WTC11 (cell line): ENCODE results near the gene EBI3. TPM values are rescaled to one million over a fixed set of nuclear protein-coding genes. Genes with fewer than 3 reads are reported as not detected.

Experiments
- ATAC-seq: fragments of 200-7000 bp; cut with Tn5 transposase; 2 replicates; pipeline ENCODE4 v1.10.0; 2021; ENCODE audit warnings: mild to moderate bottlenecking, moderate library complexity
- CTCF ChIA-PET: fragments of 300-600 bp; sonication (Branson Sonifier 250); formaldehyde crosslinking; loops from one replicate; lab custom pipeline; 2021; ENCODE audit warnings: antibody characterized with exemption; lab: Charles Lee
- POLR2A ChIA-PET: fragments of 350-600 bp; sonication (Branson Sonifier 250); formaldehyde crosslinking; loops from one replicate; lab custom pipeline; 2021; ENCODE audit warnings: antibody characterized with exemption; lab: Charles Lee
- DNase-seq: peaks from one replicate; pipeline ENCODE4 v3.0.0; 2021; ENCODE audit warnings: low spot score
- H3K27ac Mint-ChIP-seq: 2 replicates; pipeline ENCODE4 v1.8.0; 2021; ENCODE audit warnings: mixed read lengths
- H3K27me3 Mint-ChIP-seq: 2 replicates; pipeline ENCODE4 v1.8.0; 2021; ENCODE audit warnings: low read depth, mild to moderate bottlenecking, moderate library complexity, mixed read lengths
- H3K36me3 Mint-ChIP-seq: 2 replicates; pipeline ENCODE4 v1.8.0; 2021; ENCODE audit warnings: mixed read lengths
- H3K4me1 Mint-ChIP-seq: 2 replicates; pipeline ENCODE4 v1.8.0; 2022; ENCODE audit warnings: mixed read lengths
- H3K4me3 Mint-ChIP-seq: 2 replicates; pipeline ENCODE4 v1.8.0; 2021; ENCODE audit warnings: mild to moderate bottlenecking, moderate library complexity, mixed read lengths
- H3K9me3 Mint-ChIP-seq: 2 replicates; pipeline ENCODE4 v1.8.0; 2021; ENCODE audit warnings: mixed read lengths
- CBFB ChIP-seq: sonication (generic); formaldehyde crosslinking; IDR thresholded peaks from 2 replicates; pipeline ENCODE4 v1.8.1; 2022; ENCODE audit warnings: mild to moderate bottlenecking, low read depth, missing genetic modification reagents
- CTCF ChIP-seq: fragments of 200-600 bp; IDR thresholded peaks from 2 replicates; pipeline ENCODE4 v1.8.0; 2022; ENCODE audit warnings: antibody characterized with exemption
- EMX1 ChIP-seq: fragments of 250-450 bp; sonication (Bioruptor Pico); IDR thresholded peaks from 2 replicates; pipeline ENCODE4 v1.8.0; 2021; ENCODE audit warnings: mild to moderate bottlenecking
- ERG ChIP-seq: fragments of 250-450 bp; sonication (Bioruptor Pico); IDR thresholded peaks from 2 replicates; pipeline ENCODE4 v1.8.0; 2021; ENCODE audit warnings: mild to moderate bottlenecking
- FOXP4 ChIP-seq: sonication (generic); formaldehyde crosslinking; IDR thresholded peaks from 2 replicates; pipeline ENCODE4 v1.8.0; 2022; ENCODE audit warnings: mild to moderate bottlenecking, missing genetic modification reagents
- GTF2I ChIP-seq: fragments of 250-450 bp; sonication (Bioruptor Pico); conservative IDR thresholded peaks from 2 replicates; pipeline ENCODE4 v1.4.0; 2021; ENCODE audit warnings: mild to moderate bottlenecking
- HMGXB4 ChIP-seq: sonication (generic); formaldehyde crosslinking; IDR thresholded peaks from 2 replicates; pipeline ENCODE4 v1.8.1; 2023; ENCODE audit warnings: mild to moderate bottlenecking, moderate library complexity, missing genetic modification reagents
- NR1H2 ChIP-seq: sonication (generic); formaldehyde crosslinking; IDR thresholded peaks from 2 replicates; pipeline ENCODE4 v1.9.0; 2021; ENCODE audit warnings: mild to moderate bottlenecking, moderate library complexity, missing genetic modification reagents
- SMAD3 ChIP-seq: sonication (generic); formaldehyde crosslinking; IDR thresholded peaks from 2 replicates; pipeline ENCODE4 v1.8.0; 2022; ENCODE audit warnings: missing genetic modification reagents, mild to moderate bottlenecking, borderline replicate concordance
- SOX15 ChIP-seq: fragments of 250-450 bp; sonication (Bioruptor Pico); IDR thresholded peaks from 2 replicates; pipeline ENCODE4 v1.9.0; 2021; ENCODE audit warnings: mild to moderate bottlenecking
- TEAD4 ChIP-seq: sonication (generic); formaldehyde crosslinking; IDR thresholded peaks from 2 replicates; pipeline ENCODE4 v1.8.0; 2022; ENCODE audit warnings: mild to moderate bottlenecking, missing genetic modification reagents
- ZNF121 ChIP-seq: sonication (generic); formaldehyde crosslinking; IDR thresholded peaks from 2 replicates; pipeline ENCODE4 v1.8.0; 2023; ENCODE audit warnings: missing genetic modification reagents
- ZNF263 ChIP-seq: sonication (generic); formaldehyde crosslinking; IDR thresholded peaks from 2 replicates; pipeline ENCODE4 v1.8.1; 2022; ENCODE audit warnings: low read depth, mild to moderate bottlenecking, moderate library complexity, missing genetic modification reagents
- ZNF416 ChIP-seq: fragments of 250-450 bp; sonication (Bioruptor Pico); IDR thresholded peaks from 2 replicates; pipeline ENCODE4 v1.9.0; 2021; ENCODE audit warnings: mild to moderate bottlenecking, inconsistent platforms
- ZNF532 ChIP-seq: fragments of 250-450 bp; sonication (Bioruptor Pico); IDR thresholded peaks from 2 replicates; pipeline ENCODE4 v1.9.0; 2021; ENCODE audit warnings: mild to moderate bottlenecking, borderline replicate concordance
- total RNA-seq: library from RNA; stranded (reverse); gene quantifications from 3 replicates; pipeline ENCODE4 v1.2.3, GENCODE V29; 2021
- TF ChIP-seq, protein P1 (sequence below): sonication (generic); formaldehyde crosslinking; IDR thresholded peaks from 2 replicates; pipeline ENCODE4 v1.8.0; 2022; ENCODE audit warnings: mild to moderate bottlenecking, missing genetic modification reagents

EBI3 gene
- total RNA-seq, 1 experiment from 2014 or later = 0.81 TPM

DNA sequence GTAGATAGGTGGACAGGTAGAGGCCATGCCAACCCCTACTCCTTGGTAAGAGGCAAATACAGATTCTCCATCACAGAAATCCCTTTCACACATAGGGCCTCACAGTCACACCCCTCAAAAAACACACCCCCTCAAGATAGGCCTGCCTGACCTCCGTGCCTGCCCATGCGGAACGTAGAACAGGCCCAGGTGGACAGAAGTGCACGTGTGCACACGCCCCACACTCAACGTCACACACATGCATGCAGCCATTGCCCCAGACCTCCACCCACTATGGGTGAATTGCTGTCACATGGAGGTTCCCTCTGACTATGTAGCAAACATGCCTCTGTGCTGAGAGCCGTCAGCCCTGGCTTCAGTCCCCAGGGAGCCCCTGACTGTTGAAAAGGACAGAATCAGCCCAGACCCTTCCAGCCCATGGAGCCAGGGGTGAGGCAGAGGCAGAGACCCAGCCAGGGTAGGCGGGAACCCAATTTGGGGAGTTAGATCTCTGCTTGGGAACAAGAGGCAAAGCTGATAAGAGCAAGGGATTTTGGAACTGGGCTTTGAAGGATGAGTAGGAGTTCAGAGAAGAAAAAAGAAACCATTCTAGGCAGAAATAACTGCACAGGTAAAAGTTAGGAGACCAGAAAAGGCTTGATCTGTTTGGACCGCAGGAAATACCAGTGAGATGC, 43.8 kb upstream of the EBI3 start (continued):
- TF ChIP-seq ZNF532 (CRISPR knock-in tag) = no peak
- TF ChIP-seq, protein P1, sequence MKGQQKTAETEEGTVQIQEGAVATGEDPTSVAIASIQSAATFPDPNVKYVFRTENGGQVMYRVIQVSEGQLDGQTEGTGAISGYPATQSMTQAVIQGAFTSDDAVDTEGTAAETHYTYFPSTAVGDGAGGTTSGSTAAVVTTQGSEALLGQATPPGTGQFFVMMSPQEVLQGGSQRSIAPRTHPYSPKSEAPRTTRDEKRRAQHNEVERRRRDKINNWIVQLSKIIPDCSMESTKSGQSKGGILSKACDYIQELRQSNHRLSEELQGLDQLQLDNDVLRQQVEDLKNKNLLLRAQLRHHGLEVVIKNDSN = no peak

GRCh38 chr19:4186087-4186993, 43.0 kb upstream of the EBI3 start:
- H3K36me3 Mint-ChIP-seq = no peaks in the 10 kb centered on the region
- ChIA-PET POLR2A (interaction anchor here (1.5 kb wide), 1 partner anchor 13 kb away, joined by 3 read pairs; no protein-coding TSS in a partner anchor), CTCF (interaction anchor here (0.5 to 1.7 kb wide), 21 partner anchors 9 to 198 kb away, joined by 3 to 13 read pairs (median 4); partner anchors contain the start of gene FSD1)
- no peaks in the 10 kb centered on the region for H3K9me3 Mint-ChIP-seq
- H3K27ac Mint-ChIP-seq = 0 out of 2 replicates have a peak overlapping the region, but pooled peaks have one; percentile 16
- no peak overlapping the region for H3K4me3 Mint-ChIP-seq
- DNase-seq (peak; percentile 96), ATAC-seq (peak; percentile 93)
- peaks cover 9% of the 10 kb centered on the region for H3K27me3 Mint-ChIP-seq
- TF ChIP-seq CBFB (CRISPR knock-in tag) (no peak), SMAD3 (CRISPR knock-in tag) (no peak), GTF2I (CRISPR knock-in tag) (peak; percentile 89), CTCF (peak; percentile 88), ZNF121 (CRISPR knock-in tag) (peak; percentile 75)
- H3K4me1 Mint-ChIP-seq = peaks cover 13% of the 10 kb centered on the region

- POLR2A ChIA-PET = interaction anchor here (1.5 kb wide), 1 partner anchor 14 kb away, joined by 3 read pairs; no protein-coding TSS in a partner anchor
- DNase-seq (no peak), ATAC-seq (no peak)
- H3K27me3 Mint-ChIP-seq = peaks cover 9% of the 10 kb centered on the region
- peaks cover 8% of the 10 kb centered on the region for H3K4me1 Mint-ChIP-seq
- no peaks in the 10 kb centered on the region for H3K36me3 Mint-ChIP-seq
- no peak overlapping the region for H3K27ac Mint-ChIP-seq
- no peak overlapping the region for H3K4me3 Mint-ChIP-seq
- CTCF ChIA-PET = interaction anchor here (1.4 to 3.0 kb wide), 2 partner anchors 31 to 47 kb away, joined by 3 to 14 read pairs; no protein-coding TSS in a partner anchor
- no peaks in the 10 kb centered on the region for H3K9me3 Mint-ChIP-seq
- TF ChIP-seq TEAD4 (CRISPR knock-in tag) = no peak
- no peak for TF ChIP-seq SOX15 (CRISPR knock-in tag)
- TF ChIP-seq ERG = no peak
- TF ChIP-seq FOXP4 (CRISPR knock-in tag) = no peak
- TF ChIP-seq NR1H2 (CRISPR knock-in tag) = no peak
- TF ChIP-seq ZNF416 (CRISPR knock-in tag) = no peak
- no peak for TF ChIP-seq EMX1 (CRISPR knock-in tag)
- no peak for TF ChIP-seq ZNF263 (CRISPR knock-in tag)
- TF ChIP-seq HMGXB4 = no peak
Observed at GRCh38 chr19:4187313-4188122, 41.8 kb upstream of the EBI3 start.
